ENCODE data around the gene LRRK1.

- TF ChIP-seq CTCF (conservative IDR thresholded peaks at IDR 0.05) (no peak), ZFX (IDR thresholded peaks at IDR 0.05) (no peak)
These were observed 19.6 kb upstream of the LRRK1 start for GRCh38 chr15:100899601-100900000.

Data from C4-2B (cell line).